Ishikawa (cell line): ENCODE results near the gene FBXW8.

Experiments
- CEBPB ChIP-seq: IDR thresholded peaks from 2 replicates; pipeline ENCODE4 v1.6.1; 2012
- CREB1 ChIP-seq: IDR thresholded peaks from 2 replicates; pipeline ENCODE4 v1.6.1; 2012; ENCODE audit warnings: low read depth
- EGR1 ChIP-seq: IDR thresholded peaks from 2 replicates; pipeline ENCODE4 v1.6.1; 2012
- EP300 ChIP-seq: IDR thresholded peaks from 2 replicates; pipeline ENCODE4 v1.6.1; 2012; ENCODE audit warnings: borderline replicate concordance
- FOXM1 ChIP-seq: IDR thresholded peaks from 2 replicates; pipeline ENCODE4 v1.6.1; 2012; ENCODE audit warnings: low read depth, borderline replicate concordance
- NFIC ChIP-seq: IDR thresholded peaks from 2 replicates; pipeline ENCODE4 v1.6.1; 2012
- RAD21 ChIP-seq: IDR thresholded peaks from 2 replicates; pipeline ENCODE4 v1.6.1; 2012; ENCODE audit warnings: low read depth
- TAF1 ChIP-seq: IDR thresholded peaks from 2 replicates; pipeline ENCODE4 v1.6.1; 2012; ENCODE audit warnings: low read depth, mild to moderate bottlenecking
- TCF12 ChIP-seq: IDR thresholded peaks from 2 replicates; pipeline ENCODE4 v1.6.1; 2012; ENCODE audit warnings: low read depth
- TEAD4 ChIP-seq: IDR thresholded peaks from 2 replicates; pipeline ENCODE4 v1.6.1; 2012
- YY1 ChIP-seq: IDR thresholded peaks from 2 replicates; pipeline ENCODE4 v1.6.1; 2012; ENCODE audit warnings: low read depth
- ZBTB7A ChIP-seq: IDR thresholded peaks from 2 replicates; pipeline ENCODE4 v1.6.1; 2012; ENCODE audit warnings: low read depth
- TF ChIP-seq, protein P1 (sequence below): IDR thresholded peaks from 2 replicates; pipeline ENCODE4 v1.6.1; 2012; ENCODE audit warnings: low read depth, mild to moderate bottlenecking
- TF ChIP-seq, protein P2 (sequence below): IDR thresholded peaks from 2 replicates; pipeline ENCODE4 v1.6.1; 2012
- TF ChIP-seq, protein P3 (sequence below): IDR thresholded peaks from 2 replicates; pipeline ENCODE4 v1.6.1; 2012

FBXW8 gene

DNA sequence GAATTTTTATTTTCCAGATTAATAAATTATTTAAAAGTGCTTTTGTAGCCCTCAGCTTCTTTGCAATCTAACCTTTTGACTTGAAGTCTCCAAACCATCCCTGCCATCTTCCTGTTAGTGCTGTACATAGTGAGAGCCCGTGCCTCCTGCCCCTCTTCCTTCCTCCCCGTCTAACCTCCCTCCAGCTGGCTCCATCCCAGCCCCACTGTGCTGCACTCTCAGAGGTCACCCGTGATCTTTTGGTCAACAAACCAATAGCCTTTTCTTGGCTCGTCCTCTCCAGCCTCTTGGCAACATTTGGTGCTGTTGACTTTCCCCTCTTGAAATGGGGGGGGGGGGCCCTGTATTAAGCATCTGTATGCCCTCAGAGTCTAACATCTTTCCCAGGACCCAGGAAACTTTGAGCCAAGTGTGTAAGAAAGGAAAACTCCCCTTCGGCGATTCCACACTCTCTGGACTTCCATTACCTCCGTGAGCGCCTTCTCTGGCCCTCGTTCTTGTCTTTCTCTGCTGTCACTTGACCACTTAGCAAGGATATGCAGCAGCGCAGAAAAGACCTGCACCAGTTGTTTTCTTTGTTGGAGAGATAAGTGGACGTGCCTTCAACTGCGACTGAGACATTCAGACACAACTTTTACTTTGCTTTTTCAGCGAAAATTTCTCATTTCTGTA lies 44.1 kb downstream of the FBXW8 start:
- TF ChIP-seq CEBPB (no peak), TAF1 (no peak), RAD21 (no peak), TCF12 (no peak), EP300 (no peak), NFIC (no peak), FOXM1 (no peak), CREB1 (no peak), YY1 (no peak), TEAD4 (no peak), EGR1 (no peak)
- TF ChIP-seq, protein P1, sequence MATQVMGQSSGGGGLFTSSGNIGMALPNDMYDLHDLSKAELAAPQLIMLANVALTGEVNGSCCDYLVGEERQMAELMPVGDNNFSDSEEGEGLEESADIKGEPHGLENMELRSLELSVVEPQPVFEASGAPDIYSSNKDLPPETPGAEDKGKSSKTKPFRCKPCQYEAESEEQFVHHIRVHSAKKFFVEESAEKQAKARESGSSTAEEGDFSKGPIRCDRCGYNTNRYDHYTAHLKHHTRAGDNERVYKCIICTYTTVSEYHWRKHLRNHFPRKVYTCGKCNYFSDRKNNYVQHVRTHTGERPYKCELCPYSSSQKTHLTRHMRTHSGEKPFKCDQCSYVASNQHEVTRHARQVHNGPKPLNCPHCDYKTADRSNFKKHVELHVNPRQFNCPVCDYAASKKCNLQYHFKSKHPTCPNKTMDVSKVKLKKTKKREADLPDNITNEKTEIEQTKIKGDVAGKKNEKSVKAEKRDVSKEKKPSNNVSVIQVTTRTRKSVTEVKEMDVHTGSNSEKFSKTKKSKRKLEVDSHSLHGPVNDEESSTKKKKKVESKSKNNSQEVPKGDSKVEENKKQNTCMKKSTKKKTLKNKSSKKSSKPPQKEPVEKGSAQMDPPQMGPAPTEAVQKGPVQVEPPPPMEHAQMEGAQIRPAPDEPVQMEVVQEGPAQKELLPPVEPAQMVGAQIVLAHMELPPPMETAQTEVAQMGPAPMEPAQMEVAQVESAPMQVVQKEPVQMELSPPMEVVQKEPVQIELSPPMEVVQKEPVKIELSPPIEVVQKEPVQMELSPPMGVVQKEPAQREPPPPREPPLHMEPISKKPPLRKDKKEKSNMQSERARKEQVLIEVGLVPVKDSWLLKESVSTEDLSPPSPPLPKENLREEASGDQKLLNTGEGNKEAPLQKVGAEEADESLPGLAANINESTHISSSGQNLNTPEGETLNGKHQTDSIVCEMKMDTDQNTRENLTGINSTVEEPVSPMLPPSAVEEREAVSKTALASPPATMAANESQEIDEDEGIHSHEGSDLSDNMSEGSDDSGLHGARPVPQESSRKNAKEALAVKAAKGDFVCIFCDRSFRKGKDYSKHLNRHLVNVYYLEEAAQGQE = no peak
- TF ChIP-seq, protein P2, sequence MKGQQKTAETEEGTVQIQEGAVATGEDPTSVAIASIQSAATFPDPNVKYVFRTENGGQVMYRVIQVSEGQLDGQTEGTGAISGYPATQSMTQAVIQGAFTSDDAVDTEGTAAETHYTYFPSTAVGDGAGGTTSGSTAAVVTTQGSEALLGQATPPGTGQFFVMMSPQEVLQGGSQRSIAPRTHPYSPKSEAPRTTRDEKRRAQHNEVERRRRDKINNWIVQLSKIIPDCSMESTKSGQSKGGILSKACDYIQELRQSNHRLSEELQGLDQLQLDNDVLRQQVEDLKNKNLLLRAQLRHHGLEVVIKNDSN = no peak
- TF ChIP-seq, protein P3, sequence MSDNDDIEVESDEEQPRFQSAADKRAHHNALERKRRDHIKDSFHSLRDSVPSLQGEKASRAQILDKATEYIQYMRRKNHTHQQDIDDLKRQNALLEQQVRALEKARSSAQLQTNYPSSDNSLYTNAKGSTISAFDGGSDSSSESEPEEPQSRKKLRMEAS = no peak

DNA sequence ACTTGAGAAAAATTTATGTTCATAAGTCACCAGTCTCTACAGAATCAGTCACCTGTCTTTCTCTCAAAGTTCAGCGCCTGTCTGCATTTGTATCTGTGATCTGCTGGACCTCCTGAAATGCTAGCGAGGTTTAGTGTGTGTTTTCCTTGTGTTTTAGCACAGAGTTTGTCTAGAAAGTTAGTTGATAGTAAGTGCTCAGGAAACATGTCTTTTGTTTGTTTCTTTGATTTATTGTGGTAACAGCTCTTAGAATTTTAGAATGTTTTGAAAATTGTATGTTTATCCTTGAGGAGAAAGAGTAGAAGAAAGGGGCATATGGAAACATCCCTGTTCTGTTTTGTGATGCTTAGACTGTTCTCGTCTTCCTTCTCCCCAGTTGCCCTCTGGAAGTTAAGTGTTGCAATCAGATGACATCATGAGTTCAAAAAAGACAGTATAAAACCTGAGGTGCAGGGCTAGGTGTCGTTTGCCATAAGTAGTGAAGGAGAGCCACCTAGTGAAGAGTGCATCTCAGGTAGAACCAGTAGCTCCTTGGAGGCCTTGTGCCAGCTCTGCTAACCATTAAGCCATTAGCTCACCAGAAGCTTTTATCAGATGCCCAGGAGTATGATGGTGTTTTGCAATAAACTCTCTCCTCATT lies 44.8 kb downstream of the FBXW8 start:
- TF ChIP-seq RAD21 (peak; percentile 41), FOXM1 (no peak), ZBTB7A (no peak), CEBPB (peak; percentile 50)

DNA sequence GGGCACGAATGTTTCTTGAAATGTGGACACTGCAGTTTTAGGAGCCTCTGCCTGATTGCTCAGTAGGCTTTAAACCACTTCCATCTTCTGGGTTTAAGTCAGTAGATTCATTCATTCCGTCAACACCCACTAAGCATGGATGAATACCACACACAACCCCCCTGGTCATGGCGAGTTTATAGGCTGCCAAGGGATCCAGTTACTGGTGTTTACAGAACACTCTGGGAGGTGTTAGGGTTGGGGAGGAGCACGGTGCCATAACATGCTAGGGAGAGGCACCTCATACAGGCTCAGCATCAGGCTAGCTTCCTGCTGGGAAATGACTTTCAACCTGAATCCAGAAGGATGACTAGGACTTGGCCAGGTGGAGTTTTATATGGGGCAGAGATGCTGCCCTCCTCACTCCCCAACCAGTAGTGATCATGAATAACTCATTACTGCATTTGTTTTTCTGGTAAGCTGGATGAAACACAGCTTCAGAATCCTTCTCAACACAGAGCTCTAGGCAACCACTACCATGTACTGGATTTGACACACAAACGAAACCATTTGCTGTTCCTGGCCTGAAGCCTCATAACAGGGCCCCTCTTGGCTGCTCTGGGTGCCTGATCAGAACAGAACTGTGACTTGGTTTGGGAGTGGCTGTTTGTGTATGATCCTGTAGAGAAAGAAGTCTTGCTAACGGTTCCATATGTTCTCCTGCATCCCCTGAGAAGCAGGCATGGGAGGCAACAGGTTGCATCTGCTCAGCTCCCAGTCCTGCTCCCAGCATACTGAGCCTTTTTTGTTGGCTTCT lies 47.9 kb downstream of the FBXW8 start:
- TF ChIP-seq FOXM1 (no peak), YY1 (no peak), RAD21 (no peak), EGR1 (no peak), TCF12 (no peak), ZBTB7A (no peak), EP300 (no peak), TAF1 (no peak), TEAD4 (no peak), CREB1 (no peak), NFIC (no peak)
- TF ChIP-seq, protein P3 = no peak
- TF ChIP-seq, protein P1 = no peak
- TF ChIP-seq, protein P2 = no peak

DNA sequence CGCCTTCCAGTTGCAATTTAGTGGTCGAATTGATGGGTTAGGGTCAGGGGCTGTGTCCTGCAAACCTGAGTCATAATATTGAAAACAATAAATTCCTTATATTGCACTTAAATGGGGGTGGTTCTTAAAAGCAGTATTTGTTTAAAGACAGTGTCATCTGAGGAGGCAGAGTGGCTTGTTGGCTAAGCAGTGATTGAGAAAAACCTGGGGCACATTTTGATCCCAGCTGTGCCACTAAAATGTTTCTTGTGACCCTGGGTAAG lies 48.4 kb downstream of the FBXW8 start:
- no peak for TF ChIP-seq RAD21
- TF ChIP-seq, protein P3 = no peak
- no peak for TF ChIP-seq CREB1
- no peak for TF ChIP-seq FOXM1
- TF ChIP-seq, protein P1 = no peak
- TF ChIP-seq TCF12 = no peak
- TF ChIP-seq EGR1 = no peak
- TF ChIP-seq, protein P2 = no peak
- TF ChIP-seq CEBPB = no peak
- no peak for TF ChIP-seq YY1
- TF ChIP-seq EP300 = no peak
- no peak for TF ChIP-seq TAF1
